OCI-LY1 (cell line): ENCODE measurements around the gene PNPLA5.

Experiments
- H2AFZ ChIP-seq: fragments of 200-600 bp; sonication (generic), shearing (Covaris generic); 2 replicates; pipeline ENCODE4 v1.6.0; 2014; ENCODE audit warnings: antibody characterized with exemption, mild to moderate bottlenecking, low read length
- H3F3A ChIP-seq: fragments of 200-600 bp; sonication (generic), shearing (Covaris generic); 2 replicates; pipeline ENCODE4 v1.6.0; 2014; ENCODE audit warnings: mild to moderate bottlenecking, antibody characterized with exemption, low read length, moderate library complexity; ENCODE audit not compliant: insufficient read depth
- H3K27ac ChIP-seq: fragments of 200-600 bp; sonication (generic); 2 replicates; pipeline ENCODE4 v1.5.1; 2014; ENCODE audit warnings: low read length, mixed run types, mild to moderate bottlenecking, low read depth; ENCODE audit not compliant: poor library complexity, severe bottlenecking
- H3K27me3 ChIP-seq: fragments of 200-600 bp; sonication (generic); 2 replicates; pipeline ENCODE4 v1.6.0; 2014; ENCODE audit warnings: antibody characterized with exemption, mild to moderate bottlenecking, low read length, moderate library complexity; ENCODE audit not compliant: insufficient read depth
- H3K36me3 ChIP-seq: fragments of 200-600 bp; sonication (generic); 2 replicates; pipeline ENCODE4 v1.6.1; 2014; ENCODE audit warnings: mild to moderate bottlenecking, antibody characterized with exemption, low read length, moderate library complexity, mixed read lengths; ENCODE audit not compliant: insufficient read depth
- H3K4me1 ChIP-seq: fragments of 200-600 bp; sonication (generic); 2 replicates; pipeline ENCODE4 v1.5.1; 2014; ENCODE audit warnings: mild to moderate bottlenecking, low read length, moderate library complexity; ENCODE audit not compliant: insufficient read depth, severe bottlenecking
- H3K4me2 ChIP-seq: fragments of 200-600 bp; sonication (generic), shearing (Covaris generic); 2 replicates; pipeline ENCODE4 v1.6.1; 2014; ENCODE audit warnings: low read length
- H3K4me3 ChIP-seq: fragments of 200-600 bp; sonication (generic); 2 replicates; pipeline ENCODE4 v1.5.1; 2014; ENCODE audit warnings: low read length, low read depth, mild to moderate bottlenecking, mixed read lengths; ENCODE audit not compliant: poor library complexity, severe bottlenecking
- H3K79me2 ChIP-seq: fragments of 200-600 bp; shearing (Covaris generic); 2 replicates; pipeline ENCODE4 v1.6.1; 2016; ENCODE audit warnings: mixed run types, low read length, mixed read lengths; ENCODE audit not compliant: insufficient read depth
- H3K9ac ChIP-seq: fragments of 200-600 bp; sonication (generic), shearing (Covaris generic); 2 replicates; pipeline ENCODE4 v1.6.1; 2014; ENCODE audit warnings: mild to moderate bottlenecking, low read length, mixed read lengths
- H3K9me2 ChIP-seq: fragments of 200-600 bp; sonication (generic), shearing (Covaris generic); 2 replicates; pipeline ENCODE4 v1.6.1; 2014; ENCODE audit warnings: low read depth, mild to moderate bottlenecking, low read length, mixed read lengths
- H3K9me3 ChIP-seq: fragments of 200-600 bp; shearing (Covaris generic); 2 replicates; pipeline ENCODE4 v1.6.1; 2014; ENCODE audit warnings: low read length, mixed read lengths
- H4K20me1 ChIP-seq: fragments of 200-600 bp; sonication (generic), shearing (Covaris generic); 2 replicates; pipeline ENCODE4 v1.6.0; 2016; ENCODE audit warnings: mild to moderate bottlenecking, low read length; ENCODE audit not compliant: insufficient read depth
- CTCF ChIP-seq: fragments of 200-600 bp; sonication (generic), shearing (Covaris generic); IDR thresholded peaks from 2 replicates; pipeline ENCODE4 v1.5.1; 2017; ENCODE audit warnings: mild to moderate bottlenecking, antibody characterized with exemption, low read length, moderate library complexity, mixed read lengths
- EZH2 ChIP-seq: fragments of 200-600 bp; sonication (generic), shearing (Covaris generic); IDR thresholded peaks from 2 replicates; pipeline ENCODE4 v1.8.0; 2017; ENCODE audit warnings: borderline replicate concordance, mixed run types, mild to moderate bottlenecking, antibody characterized with exemption, low read length, moderate library complexity, mixed read lengths

The PNPLA5 gene

GRCh38 chr22:43895986-43896645 lies 4.3 kb upstream of the PNPLA5 start:
- Histone ChIP-seq H3K4me2 (no peak overlapping the region), H2AFZ (no peak overlapping the region), H3K9me3 (no peaks in the 10 kb centered on the region), H3K27me3 (peaks cover 7% of the 10 kb centered on the region; the same call in 1 of the 2 replicates), H3K27ac (no peak overlapping the region), H3K4me3 (no peak overlapping the region), H3K9me2 (no peaks in the 10 kb centered on the region), H3F3A (no peaks in the 10 kb centered on the region), H4K20me1 (no peaks in the 10 kb centered on the region), H3K9ac (no peak overlapping the region), H3K79me2 (no peaks in the 10 kb centered on the region), H3K4me1 (no peaks in the 10 kb centered on the region), H3K36me3 (no peaks in the 10 kb centered on the region)
- no peak for TF ChIP-seq CTCF
- TF ChIP-seq EZH2: no peak

DNA sequence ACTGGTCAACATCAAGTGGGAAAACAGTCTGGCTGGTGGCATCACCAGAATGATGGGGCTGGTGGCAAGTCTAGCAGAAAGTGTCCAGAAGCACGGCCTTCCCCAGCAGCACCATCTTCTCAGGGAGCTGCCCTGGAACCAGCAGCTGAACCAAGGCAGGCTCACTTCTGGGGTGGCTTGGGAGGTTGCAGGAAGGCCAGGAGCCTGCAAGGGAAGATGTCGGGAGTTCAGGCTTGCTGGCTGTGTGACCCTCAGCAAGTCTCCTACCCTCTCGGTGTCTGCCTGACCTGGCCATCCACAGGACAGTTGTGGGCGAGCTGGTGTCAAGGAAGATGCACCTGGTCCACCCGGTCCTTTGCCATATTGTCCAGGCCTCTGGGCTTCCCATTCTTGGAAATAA lies 2.3 kb upstream of the PNPLA5 start:
- Histone ChIP-seq H3K4me2 (no peak overlapping the region), H3F3A (no peaks in the 10 kb centered on the region), H3K27ac (no peak overlapping the region), H3K9me2 (no peaks in the 10 kb centered on the region), H3K4me3 (no peak overlapping the region), H3K4me1 (no peaks in the 10 kb centered on the region), H3K36me3 (no peaks in the 10 kb centered on the region), H3K27me3 (peaks cover 11% of the 10 kb centered on the region; the same call in 1 of the 2 replicates), H3K9ac (no peak overlapping the region), H2AFZ (no peak overlapping the region), H3K9me3 (no peaks in the 10 kb centered on the region), H3K79me2 (no peaks in the 10 kb centered on the region), H4K20me1 (no peaks in the 10 kb centered on the region)
- no peak for TF ChIP-seq CTCF
- TF ChIP-seq EZH2: no peak

- no peaks in the 10 kb centered on the region for H3K9me2 ChIP-seq
- H3K27me3 ChIP-seq: peaks cover 11% of the 10 kb centered on the region; the same call in 1 of the 2 replicates
- no peak overlapping the region for H3K27ac ChIP-seq
- no peak overlapping the region for H2AFZ ChIP-seq
- H3K4me3 ChIP-seq: no peak overlapping the region
- H3K9ac ChIP-seq: no peak overlapping the region
- no peak for TF ChIP-seq EZH2
- no peak for TF ChIP-seq CTCF
- H3K4me1 ChIP-seq: no peaks in the 10 kb centered on the region
- H4K20me1 ChIP-seq: no peaks in the 10 kb centered on the region
- no peaks in the 10 kb centered on the region for H3K79me2 ChIP-seq
- no peak overlapping the region for H3K4me2 ChIP-seq
- no peaks in the 10 kb centered on the region for H3K36me3 ChIP-seq
- H3F3A ChIP-seq: no peaks in the 10 kb centered on the region
- H3K9me3 ChIP-seq: no peaks in the 10 kb centered on the region
Observed at GRCh38 chr22:43893266-43893665, 1.5 kb upstream of the PNPLA5 start.
